ENCODE measurements around the gene MXRA8. TPM values are rescaled to one million over a fixed set of nuclear protein-coding genes. Genes with fewer than 3 reads are reported as not detected.

Gene MXRA8
- total and polyA plus RNA-seq, 3 experiments from 2014 or later: 0.26 to 0.61 (median 0.29) TPM

DNA sequence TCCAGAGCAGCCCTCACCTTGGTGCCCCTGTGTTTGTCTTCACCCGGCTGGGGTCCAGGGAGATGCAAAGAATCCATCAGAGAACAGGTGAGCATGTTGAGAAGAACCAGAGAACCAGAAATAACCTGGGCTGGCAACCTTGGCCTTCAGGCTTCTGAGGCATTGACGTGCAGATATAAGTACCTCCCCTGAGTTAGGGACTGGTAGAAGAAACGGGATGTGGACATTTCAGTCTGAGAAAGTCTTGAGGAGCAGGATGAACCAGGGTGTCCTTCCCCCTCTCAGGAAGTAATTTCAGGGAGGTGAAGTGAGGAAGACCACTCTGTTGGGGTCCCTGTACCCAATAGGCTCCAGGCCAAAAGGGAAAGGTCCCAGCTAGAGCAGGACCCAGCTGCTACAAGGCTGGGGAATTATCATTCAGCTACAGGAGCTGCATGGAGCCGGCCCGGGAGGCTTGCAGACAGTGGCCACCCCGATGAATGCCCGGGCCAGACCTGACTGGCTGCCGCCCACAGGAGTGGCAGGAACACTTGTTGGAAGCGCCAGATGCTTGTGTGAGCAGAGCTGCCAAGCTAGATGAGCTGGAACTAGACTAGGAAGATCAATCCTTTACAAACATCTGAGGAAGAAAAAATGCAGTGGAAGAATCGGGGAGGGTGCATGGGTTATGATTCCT is 18.3 kb upstream of the MXRA8 start:
- no peaks in the 10 kb centered on the region for H3K9me3 Mint-ChIP-seq
- peaks cover 15 to 30% (median 16%) of the 10 kb centered on the region in 3 donors for H3K4me1 Mint-ChIP-seq
- CTCF ChIA-PET: no interaction called here
- no peaks in the 10 kb centered on the region for H3K27me3 Mint-ChIP-seq
- Histone ChIP-seq H3K4me1 (ENCODE audit: insufficient read depth, low read length) (peaks cover 24% of the 10 kb centered on the region), H3K36me3 (ENCODE audit: insufficient read depth, low read length) (no peaks in the 10 kb centered on the region), H3K9me3 (ENCODE audit: low read length) (no peaks in the 10 kb centered on the region), H3K27me3 (ENCODE audit: insufficient read depth, low read length, poor library complexity, severe bottlenecking) (no peaks in the 10 kb centered on the region), H3K4me3 (ENCODE audit: low read length) (no peak overlapping the region), H3K27ac (ENCODE audit: low read depth, low read length) (peak overlapping the region; percentile 91)
- peak overlapping the region; percentile 7 to 65 (median 45) for H3K4me3 Mint-ChIP-seq
- POLR2A ChIA-PET: interaction anchor here (2.9 kb wide), 2 partner anchors 23 to 30 kb away, joined by 16 to 48 read pairs; partner anchors contain the start of genes CCNL2 and MRPL20
- no peak for DNase-seq
- peak overlapping the region; percentile 29 to 98 (median 72) for H3K27ac Mint-ChIP-seq
- peaks cover 0 to 15% (median 0%) of the 10 kb centered on the region in 3 donors for H3K36me3 Mint-ChIP-seq

DNA sequence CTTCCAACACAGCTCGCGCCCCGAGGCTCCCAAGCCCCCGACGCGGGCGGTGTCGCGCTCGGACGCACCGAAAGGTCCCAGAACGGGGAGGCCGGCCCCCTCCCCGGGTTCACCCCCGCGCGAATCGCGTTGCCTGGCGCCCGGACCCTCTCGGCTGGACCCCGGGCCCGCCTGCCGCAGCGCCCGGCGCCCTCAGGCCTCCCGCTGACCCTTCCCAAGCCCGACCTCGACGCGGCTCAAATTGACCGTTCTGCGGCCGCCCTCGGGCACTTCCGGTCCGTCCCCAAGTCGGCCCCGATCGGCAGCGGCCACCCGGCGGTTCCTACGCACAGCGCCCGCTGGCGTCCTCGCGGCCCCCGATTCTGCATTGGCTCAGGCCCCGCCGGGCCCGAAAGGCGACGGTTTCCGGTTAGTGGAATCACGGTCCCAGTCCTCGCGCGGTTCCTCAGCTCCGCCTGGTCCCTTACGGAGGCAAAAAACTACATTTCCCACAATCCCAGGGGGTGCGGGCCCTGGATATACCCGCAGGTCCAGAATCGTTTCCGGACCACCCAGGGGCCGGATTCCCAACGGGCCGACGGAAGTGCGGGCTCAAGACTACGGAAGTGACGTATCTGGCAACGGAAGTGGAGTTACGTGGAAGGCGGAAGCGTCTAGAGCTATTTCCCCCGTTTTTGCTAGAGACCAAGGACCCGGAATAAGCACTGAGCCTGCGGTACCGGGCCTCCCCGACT is 16.7 kb upstream of the MXRA8 start, which contains the start of gene AURKAIP1:
Gene AURKAIP1, minus strand, starts transcription at position 279 of the 734 bp plus-strand sequence. CDS start 451 bp downstream, outside the sequence.
- no peaks in the 10 kb centered on the region for H3K36me3 ChIP-seq (ENCODE audit: insufficient read depth, low read length)
- Mint-ChIP-seq H3K4me3 (peak within 1 kb of the TSS; percentile 88 to 96 (median 91)), H3K27ac (peak within 1 kb of the TSS; percentile 92 to 98 (median 96)), H3K36me3 (peaks cover 0 to 15% (median 0%) of the 10 kb centered on the region in 3 donors), H3K4me1 (peaks cover 15 to 46% (median 18%) of the 10 kb centered on the region in 3 donors), H3K9me3 (no peaks in the 10 kb centered on the region), H3K27me3 (no peaks in the 10 kb centered on the region)
- H3K27ac ChIP-seq (ENCODE audit: low read depth, low read length): peak within 1 kb of the TSS; percentile 91
- DNase-seq: peak; percentile 90 to 98 (median 97)
- no peaks in the 10 kb centered on the region for H3K27me3 ChIP-seq (ENCODE audit: insufficient read depth, low read length, poor library complexity, severe bottlenecking)
- CTCF ChIA-PET: interaction anchor here (0.7 to 6.5 kb wide), 9 partner anchors 13 to 357 kb away, joined by 3 to 57 read pairs (median 4); partner anchors contain the start of gene CCNL2
- POLR2A ChIA-PET: interaction anchor here (0.6 to 2.9 kb wide), 10 partner anchors 16 to 517 kb away, joined by 3 to 48 read pairs (median 5); partner anchors contain the start of genes C1orf159, CCNL2, GNB1 and MIB2
- peaks cover 37% of the 10 kb centered on the region for H3K4me1 ChIP-seq (ENCODE audit: insufficient read depth, low read length)
- H3K4me3 ChIP-seq (ENCODE audit: low read length): peak within 1 kb of the TSS; percentile 82
- H3K9me3 ChIP-seq (ENCODE audit: low read length): no peaks in the 10 kb centered on the region

DNA sequence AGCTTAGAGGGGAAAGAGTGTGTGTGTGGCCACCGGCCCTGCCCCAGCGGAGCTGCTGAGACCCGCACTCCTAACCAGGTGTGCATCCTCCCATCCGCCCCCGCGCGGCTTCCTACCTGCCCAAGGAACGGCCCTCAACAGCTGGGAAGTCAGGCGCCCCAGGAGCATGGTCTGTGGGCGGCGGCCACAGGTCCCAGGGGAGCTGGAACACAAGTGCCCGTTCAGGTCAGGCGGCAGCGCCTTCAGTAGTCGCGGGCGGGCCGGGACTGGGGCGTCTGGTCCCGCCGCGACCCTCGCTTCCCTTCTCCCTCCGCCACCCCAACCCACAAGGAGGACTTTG is 16.2 kb upstream of the MXRA8 start:
- H3K27ac Mint-ChIP-seq: peak overlapping the region in 7 of 8 donors; percentile 68 to 98 (median 75)

DNA sequence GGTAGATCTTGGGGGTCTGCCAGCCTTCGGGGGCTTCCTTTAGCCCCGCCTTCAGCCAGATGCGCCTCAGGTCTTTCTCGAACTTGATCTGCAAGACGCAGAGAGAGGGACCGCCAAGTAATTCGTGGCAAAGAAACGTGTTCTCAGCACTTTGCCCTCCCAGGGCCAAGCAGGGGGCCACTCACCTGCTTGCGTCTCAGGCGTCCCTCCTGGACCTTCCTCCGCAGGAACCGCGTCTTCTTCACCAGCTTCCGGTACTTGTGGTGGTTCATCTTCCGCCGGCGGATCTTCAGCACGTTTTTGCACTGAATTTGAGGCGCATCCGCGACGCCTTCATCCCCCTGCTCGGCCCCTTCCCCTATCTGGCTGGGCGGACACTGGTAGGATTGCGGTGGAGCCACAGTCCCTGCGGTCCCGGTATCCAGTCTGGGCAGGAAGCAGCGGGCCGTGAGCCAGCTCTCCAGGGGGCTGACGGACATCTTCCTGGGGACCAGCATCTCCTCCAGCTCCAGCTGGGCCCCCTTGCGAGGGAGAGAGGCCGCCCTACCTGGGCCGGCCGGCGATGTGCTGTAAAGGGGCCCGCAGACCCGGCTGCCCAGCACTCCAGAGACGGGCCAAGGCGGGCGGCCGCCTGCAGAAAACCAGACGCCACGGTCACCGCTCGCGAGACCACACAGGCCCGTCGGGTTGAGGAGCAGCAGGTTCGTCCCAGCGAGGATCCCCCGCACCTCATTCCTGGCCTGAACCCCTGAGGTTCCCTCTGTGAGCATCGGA is 15.6 kb upstream of the MXRA8 start:
- Mint-ChIP-seq H3K27ac (peak overlapping the region; percentile 58 to 98 (median 74)), H3K4me1 (peaks cover 15 to 47% (median 20%) of the 10 kb centered on the region in 3 donors), H3K36me3 (peaks cover 0 to 15% (median 0%) of the 10 kb centered on the region in 3 donors), H3K9me3 (no peaks in the 10 kb centered on the region), H3K4me3 (peak overlapping the region; percentile 76 to 96 (median 90)), H3K27me3 (no peaks in the 10 kb centered on the region)
- H3K27me3 ChIP-seq (ENCODE audit: insufficient read depth, low read length, poor library complexity, severe bottlenecking): no peaks in the 10 kb centered on the region
- ChIA-PET POLR2A (interaction anchor here (0.9 to 2.9 kb wide), 4 partner anchors 20 to 240 kb away, joined by 3 to 48 read pairs (median 12); partner anchors contain the start of genes CCNL2, MIB2 and MRPL20), CTCF (interaction anchor here (1.4 to 6.5 kb wide), 5 partner anchors 26 to 252 kb away, joined by 4 to 57 read pairs (median 5); partner anchors contain the start of genes CCNL2 and MRPL20)
- H3K4me3 ChIP-seq (ENCODE audit: low read length): peak overlapping the region; percentile 82
- peaks cover 37% of the 10 kb centered on the region for H3K4me1 ChIP-seq (ENCODE audit: insufficient read depth, low read length)
- no peaks in the 10 kb centered on the region for H3K36me3 ChIP-seq (ENCODE audit: insufficient read depth, low read length)
- H3K9me3 ChIP-seq (ENCODE audit: low read length): no peaks in the 10 kb centered on the region
- peak overlapping the region; percentile 91 for H3K27ac ChIP-seq (ENCODE audit: low read depth, low read length)
- DNase-seq: no peak

More for the DNA sequence above, 16.2 kb upstream of the MXRA8 start:
- H3K27ac ChIP-seq (ENCODE audit: low read depth, low read length): peak overlapping the region; percentile 91
- CTCF ChIA-PET: interaction anchor here (0.7 to 6.5 kb wide), 6 partner anchors 25 to 356 kb away, joined by 3 to 57 read pairs (median 4); partner anchors contain the start of gene CCNL2
- no peaks in the 10 kb centered on the region for H3K36me3 ChIP-seq (ENCODE audit: insufficient read depth, low read length)
- no peak for DNase-seq
- H3K4me1 ChIP-seq (ENCODE audit: insufficient read depth, low read length): peaks cover 37% of the 10 kb centered on the region
- Mint-ChIP-seq H3K4me3 (peak overlapping the region; percentile 76 to 96 (median 90)), H3K27me3 (no peaks in the 10 kb centered on the region), H3K36me3 (peaks cover 0 to 15% (median 0%) of the 10 kb centered on the region in 3 donors), H3K4me1 (peaks cover 15 to 47% (median 20%) of the 10 kb centered on the region in 3 donors), H3K9me3 (no peaks in the 10 kb centered on the region)
- H3K9me3 ChIP-seq (ENCODE audit: low read length): no peaks in the 10 kb centered on the region
- no peaks in the 10 kb centered on the region for H3K27me3 ChIP-seq (ENCODE audit: insufficient read depth, low read length, poor library complexity, severe bottlenecking)
- POLR2A ChIA-PET: interaction anchor here (1.2 to 2.9 kb wide), 6 partner anchors 25 to 258 kb away, joined by 4 to 48 read pairs (median 9); partner anchors contain the start of genes C1orf159, CCNL2, MIB2 and MRPL20
- peak overlapping the region; percentile 82 for H3K4me3 ChIP-seq (ENCODE audit: low read length)

DNA sequence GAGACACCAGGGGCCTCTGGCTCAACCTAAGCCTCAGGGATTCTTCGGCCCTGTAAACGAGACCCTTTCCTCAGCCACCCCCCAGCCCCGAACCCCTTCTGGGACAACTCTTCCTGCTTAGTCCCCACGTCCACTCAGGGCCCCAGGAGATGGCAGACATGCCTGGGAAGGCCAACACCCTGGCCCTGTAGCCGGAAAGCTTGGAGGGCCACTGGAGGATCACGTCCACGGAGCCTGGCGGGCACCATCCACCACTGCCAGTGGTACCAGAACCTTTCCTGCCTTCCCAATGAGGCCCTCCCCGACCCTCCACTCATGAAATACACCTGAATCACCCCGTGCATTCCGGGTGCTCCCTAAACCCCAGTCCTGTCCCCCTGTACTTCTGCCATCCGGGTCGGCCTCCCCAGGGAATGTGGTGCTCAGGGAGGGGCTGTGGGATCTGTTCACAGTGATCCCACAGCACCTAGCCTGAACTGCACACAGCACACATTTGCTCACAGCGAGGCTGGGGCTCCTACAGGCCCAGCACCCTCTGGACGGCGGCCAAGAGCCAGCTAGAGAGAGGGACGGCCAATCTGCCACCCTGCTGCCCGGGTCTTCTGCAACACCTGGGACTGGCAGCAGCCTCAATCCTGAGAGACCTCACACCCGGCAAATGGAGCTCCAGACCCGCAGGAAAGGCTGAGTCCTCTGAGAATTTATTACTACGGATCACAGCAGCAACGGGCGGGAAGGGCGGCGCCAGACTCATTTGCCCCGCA is 14.9 kb upstream of the MXRA8 start:
- H3K27me3 Mint-ChIP-seq: no peaks in the 10 kb centered on the region
- no peaks in the 10 kb centered on the region for H3K9me3 Mint-ChIP-seq
- no peak overlapping the region for H3K27ac ChIP-seq (ENCODE audit: low read depth, low read length)
- CTCF ChIA-PET: interaction anchor here (0.6 to 6.5 kb wide), 14 partner anchors 15 to 389 kb away, joined by 3 to 57 read pairs (median 6); partner anchors contain the start of genes CCNL2, MRPL20 and MXRA8
- peaks cover 15 to 47% (median 20%) of the 10 kb centered on the region in 3 donors for H3K4me1 Mint-ChIP-seq
- H3K27me3 ChIP-seq (ENCODE audit: insufficient read depth, low read length, poor library complexity, severe bottlenecking): no peaks in the 10 kb centered on the region
- no peak for DNase-seq
- H3K4me3 ChIP-seq (ENCODE audit: low read length): no peak overlapping the region
- peak overlapping the region; percentile 62 to 88 (median 73) for H3K4me3 Mint-ChIP-seq
- POLR2A ChIA-PET: interaction anchor here (0.6 to 2.9 kb wide), 4 partner anchors 10 to 34 kb away, joined by 3 to 16 read pairs (median 4); partner anchors contain the start of gene MRPL20
- H3K36me3 Mint-ChIP-seq: peaks cover 0 to 15% (median 0%) of the 10 kb centered on the region in 3 donors
- H3K9me3 ChIP-seq (ENCODE audit: low read length): no peaks in the 10 kb centered on the region
- H3K27ac Mint-ChIP-seq: peak overlapping the region in 7 of 8 donors; percentile 58 to 95 (median 76)
- H3K4me1 ChIP-seq (ENCODE audit: insufficient read depth, low read length): peaks cover 37% of the 10 kb centered on the region
- no peaks in the 10 kb centered on the region for H3K36me3 ChIP-seq (ENCODE audit: insufficient read depth, low read length)

DNA sequence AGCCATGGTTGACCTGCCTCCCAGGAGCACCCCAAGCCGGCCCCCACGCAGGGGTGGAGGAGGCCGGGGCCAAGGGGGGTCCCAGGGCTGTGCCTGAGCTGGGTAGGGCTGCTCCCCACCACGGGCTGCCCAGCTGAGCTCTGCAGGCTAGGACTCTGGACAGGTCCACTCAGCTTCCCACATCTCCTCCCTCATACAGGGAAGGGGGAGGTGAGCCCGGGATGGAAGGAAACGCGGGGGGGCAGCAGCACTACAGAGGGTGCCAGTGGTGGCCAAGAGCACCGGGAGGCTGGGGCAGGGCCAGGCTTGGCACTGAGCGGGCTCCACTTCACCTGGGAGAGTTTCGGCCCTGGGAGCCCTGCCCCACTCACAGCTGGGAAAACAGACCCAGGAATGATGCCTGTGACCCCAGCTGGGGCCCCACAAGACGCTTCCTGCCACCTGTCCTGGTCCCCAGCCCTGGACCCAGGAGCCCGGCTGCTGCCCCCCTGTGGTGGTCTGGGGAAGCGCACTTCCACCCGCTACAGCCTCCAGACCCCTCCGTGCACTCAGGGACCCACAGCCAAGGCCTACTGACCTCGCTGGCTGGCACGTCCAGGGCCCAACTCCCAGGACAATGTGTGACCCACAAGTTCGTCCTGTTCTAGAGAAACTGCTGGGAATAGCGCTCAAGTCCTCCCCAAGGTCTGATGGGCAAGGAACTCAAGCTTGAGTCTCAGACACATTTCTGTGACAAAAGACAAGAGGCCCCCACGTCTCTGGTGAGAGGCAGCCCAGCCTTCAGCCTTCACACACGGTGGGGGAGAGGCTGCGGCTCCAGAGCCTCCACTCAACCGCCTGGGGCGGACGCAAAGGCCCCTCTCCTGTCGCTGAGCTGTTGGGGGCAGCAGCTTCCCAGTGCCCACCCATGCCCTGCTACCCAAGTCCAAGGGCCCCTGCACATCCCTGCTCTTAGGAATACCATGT is 13.7 kb upstream of the MXRA8 start:
- DNase-seq: peak; percentile 67 to 82 (median 75)
- H3K4me1 Mint-ChIP-seq: peaks cover 15 to 47% (median 20%) of the 10 kb centered on the region in 3 donors
- Histone ChIP-seq H3K36me3 (ENCODE audit: insufficient read depth, low read length) (no peaks in the 10 kb centered on the region), H3K4me1 (ENCODE audit: insufficient read depth, low read length) (peaks cover 37% of the 10 kb centered on the region), H3K9me3 (ENCODE audit: low read length) (no peaks in the 10 kb centered on the region), H3K4me3 (ENCODE audit: low read length) (peak overlapping the region; percentile 42), H3K27me3 (ENCODE audit: insufficient read depth, low read length, poor library complexity, severe bottlenecking) (no peaks in the 10 kb centered on the region), H3K27ac (ENCODE audit: low read depth, low read length) (no peak overlapping the region)
- no peaks in the 10 kb centered on the region for H3K9me3 Mint-ChIP-seq
- H3K27ac Mint-ChIP-seq: peak overlapping the region; percentile 56 to 96 (median 82)
- POLR2A ChIA-PET: interaction anchor here (0.6 to 2.2 kb wide), 10 partner anchors 9 to 1018 kb away, joined by 3 to 10 read pairs (median 4); partner anchors contain the start of genes CCNL2, DVL1 and MRPL20
- CTCF ChIA-PET: interaction anchor here (0.8 to 6.5 kb wide), 24 partner anchors 8 to 388 kb away, joined by 3 to 57 read pairs (median 4); partner anchors contain the start of genes CCNL2, DVL1, MRPL20 and MXRA8
- no peaks in the 10 kb centered on the region for H3K27me3 Mint-ChIP-seq
- H3K36me3 Mint-ChIP-seq: peaks cover 0 to 15% (median 0%) of the 10 kb centered on the region in 3 donors
- H3K4me3 Mint-ChIP-seq: peak overlapping the region; percentile 41 to 91 (median 56)

Data from CD8-positive, alpha-beta memory T cell (primary cell).